GM19372 (cell line): ENCODE measurements around the gene HSD11B1.
A peak's percentile ranks its signal among the peaks of the same experiment; 100 is the strongest.
"Not testable (repeated sequence)": the region's sequence is repeated elsewhere in the genome, so short reads cannot be mapped to it uniquely, and the experiment has no call there.

Experiments
- ATAC-seq: cut with Tn5 transposase; IDR thresholded peaks from one replicate; pipeline ENCODE4 v1.9.1; 2021; ENCODE audit warnings: mild to moderate bottlenecking, low read depth, moderate library complexity; ENCODE audit not compliant: unreplicated experiment

The HSD11B1 gene

GRCh38 chr1:209689477-209689876, 15.2 kb upstream of the HSD11B1 start:
- ATAC-seq = no peak

GRCh38 chr1:209691237-209691636, 13.4 kb upstream of the HSD11B1 start:
- ATAC-seq = no peak

- no peak for ATAC-seq
These were observed 12.3 kb upstream of the HSD11B1 start for GRCh38 chr1:209692296-209692695.

- ATAC-seq = no peak
These were observed 11.7 kb upstream of the HSD11B1 start for GRCh38 chr1:209692745-209693504.

- ATAC-seq = no peak
These were observed 8.0 kb upstream of the HSD11B1 start for GRCh38 chr1:209696673-209697072.

- ATAC-seq = no peak
These were observed 7.5 kb upstream of the HSD11B1 start for GRCh38 chr1:209697126-209697525.

GRCh38 chr1:209700686-209701085, 4.0 kb upstream of the HSD11B1 start:
- not testable (repeated sequence) for ATAC-seq

- no peak for ATAC-seq
These were observed 1.8 kb upstream of the HSD11B1 start for GRCh38 chr1:209702832-209703231.

- ATAC-seq = peak; percentile 86
These were observed 677 bp upstream of the HSD11B1 start for GRCh38 chr1:209703834-209704504.

GRCh38 chr1:209705033-209705598, 470 bp downstream of the HSD11B1 start:
- ATAC-seq = no peak

GRCh38 chr1:209706622-209707021, 2.0 kb downstream of the HSD11B1 start:
- no peak for ATAC-seq

GRCh38 chr1:209707308-209707707, 2.7 kb downstream of the HSD11B1 start:
- ATAC-seq = no peak

- ATAC-seq = no peak
These were observed 3.7 kb downstream of the HSD11B1 start for GRCh38 chr1:209708297-209708696.

- peak; percentile 59 for ATAC-seq
These were observed 5.4 kb downstream of the HSD11B1 start for GRCh38 chr1:209710093-209710492.

GRCh38 chr1:209710847-209711246, 6.2 kb downstream of the HSD11B1 start:
- no peak for ATAC-seq

GRCh38 chr1:209714338-209714737, 9.7 kb downstream of the HSD11B1 start:
- ATAC-seq = no peak

- ATAC-seq = no peak
These were observed 10.7 kb downstream of the HSD11B1 start for GRCh38 chr1:209715314-209715713.

- ATAC-seq = no peak
These were observed 13.2 kb downstream of the HSD11B1 start for GRCh38 chr1:209717818-209718217.

- no peak for ATAC-seq
These were observed 15.7 kb downstream of the HSD11B1 start for GRCh38 chr1:209720326-209720725.

GRCh38 chr1:209720826-209721225, 16.2 kb downstream of the HSD11B1 start:
- no peak for ATAC-seq

GRCh38 chr1:209721323-209721722, 16.7 kb downstream of the HSD11B1 start:
- no peak for ATAC-seq

GRCh38 chr1:209723265-209723664, 18.6 kb downstream of the HSD11B1 start:
- ATAC-seq = no peak
